HG02885 (cell line): ENCODE data around the gene CDKAL1.
"Not testable (repeated sequence)": the region's sequence is repeated elsewhere in the genome, so short reads cannot be mapped to it uniquely, and the experiment has no call there.

Experiments
- ATAC-seq: cut with Tn5 transposase; IDR thresholded peaks from one replicate; pipeline ENCODE4 v1.9.1; 2021; ENCODE audit warnings: mild to moderate bottlenecking; ENCODE audit not compliant: unreplicated experiment, poor library complexity

CDKAL1 gene

GRCh38 chr6:20702366-20702765 lies 168.1 kb downstream of the CDKAL1 start:
- no peak for ATAC-seq

GRCh38 chr6:20703049-20703448 lies 168.8 kb downstream of the CDKAL1 start:
- no peak for ATAC-seq

GRCh38 chr6:20704325-20705025 lies 170.2 kb downstream of the CDKAL1 start:
- no peak for ATAC-seq

GRCh38 chr6:20705741-20706140 lies 171.5 kb downstream of the CDKAL1 start:
- ATAC-seq: no peak

- ATAC-seq: peak; percentile 36
These were observed 172.1 kb downstream of the CDKAL1 start for GRCh38 chr6:20706238-20706938.

GRCh38 chr6:20706939-20707485 lies 172.8 kb downstream of the CDKAL1 start:
- ATAC-seq: no peak

- no peak for ATAC-seq
These were observed 173.6 kb downstream of the CDKAL1 start for GRCh38 chr6:20707870-20708269.

GRCh38 chr6:20708367-20709124 lies 174.3 kb downstream of the CDKAL1 start:
- ATAC-seq: peak; percentile 77

- ATAC-seq: no peak
These were observed 175.2 kb downstream of the CDKAL1 start for GRCh38 chr6:20709451-20709850.

- ATAC-seq: no peak
These were observed 176.1 kb downstream of the CDKAL1 start for GRCh38 chr6:20710341-20710740.

- no peak for ATAC-seq
These were observed 177.3 kb downstream of the CDKAL1 start for GRCh38 chr6:20711518-20711917.

- ATAC-seq: no peak
These were observed 177.8 kb downstream of the CDKAL1 start for GRCh38 chr6:20712011-20712410.

- no peak for ATAC-seq
These were observed 181.0 kb downstream of the CDKAL1 start for GRCh38 chr6:20715135-20715806.

GRCh38 chr6:20716865-20717264 lies 182.6 kb downstream of the CDKAL1 start:
- peak; percentile 90 for ATAC-seq

GRCh38 chr6:20717743-20718142 lies 183.5 kb downstream of the CDKAL1 start:
- ATAC-seq: peak; percentile 32

GRCh38 chr6:20718705-20719653 lies 184.7 kb downstream of the CDKAL1 start:
- no peak for ATAC-seq

GRCh38 chr6:20719980-20720379 lies 185.7 kb downstream of the CDKAL1 start:
- no peak for ATAC-seq

GRCh38 chr6:20721121-20721520 lies 186.9 kb downstream of the CDKAL1 start:
- ATAC-seq: not testable (repeated sequence)

- peak; percentile 54 for ATAC-seq
These were observed 188.2 kb downstream of the CDKAL1 start for GRCh38 chr6:20722455-20722854.
